NCI-H82 (cell line): ENCODE data around the gene NELFB.
"Not testable (repeated sequence)": the region's sequence is repeated elsewhere in the genome, so short reads cannot be mapped to it uniquely, and the experiment has no call there.

Source experiments
- DNase-seq: peaks from one replicate; lab custom pipeline; 2025; lab: John Stamatoyannopoulos, UW

The NELFB gene

DNA sequence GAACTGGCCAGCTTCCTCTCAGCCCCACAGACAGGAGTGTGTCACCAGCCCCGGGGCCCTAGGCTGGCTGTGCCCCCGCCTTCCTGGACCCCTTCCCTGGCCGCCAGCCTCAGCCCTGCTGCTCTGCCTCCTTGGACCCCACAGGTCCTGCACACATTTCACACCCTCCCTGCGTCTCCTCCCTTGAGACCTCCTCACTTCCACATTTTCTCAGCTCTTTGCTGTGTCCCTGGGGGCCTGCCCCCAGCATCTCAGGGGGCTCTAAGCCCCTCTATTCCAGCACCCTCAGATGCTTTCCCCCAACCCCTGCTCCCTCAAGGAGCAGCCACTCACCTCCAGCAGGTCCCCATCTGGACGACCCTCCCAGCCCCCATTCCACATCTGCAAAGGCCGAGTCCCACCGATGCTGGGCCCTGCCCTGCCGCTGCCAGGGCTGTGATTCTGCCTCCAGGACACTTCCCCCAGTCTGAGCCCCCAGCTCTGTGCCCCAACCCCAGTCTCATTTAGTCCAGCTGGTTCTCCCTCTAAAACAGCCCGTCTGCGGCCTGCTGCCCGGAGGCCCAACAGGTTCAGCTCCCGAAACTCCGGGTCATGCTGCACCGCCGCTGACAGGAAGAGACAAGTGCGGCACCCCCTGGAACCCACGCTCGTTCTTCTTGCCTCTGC is 20.2 kb upstream of the NELFB start:
- DNase-seq: no peak

DNA sequence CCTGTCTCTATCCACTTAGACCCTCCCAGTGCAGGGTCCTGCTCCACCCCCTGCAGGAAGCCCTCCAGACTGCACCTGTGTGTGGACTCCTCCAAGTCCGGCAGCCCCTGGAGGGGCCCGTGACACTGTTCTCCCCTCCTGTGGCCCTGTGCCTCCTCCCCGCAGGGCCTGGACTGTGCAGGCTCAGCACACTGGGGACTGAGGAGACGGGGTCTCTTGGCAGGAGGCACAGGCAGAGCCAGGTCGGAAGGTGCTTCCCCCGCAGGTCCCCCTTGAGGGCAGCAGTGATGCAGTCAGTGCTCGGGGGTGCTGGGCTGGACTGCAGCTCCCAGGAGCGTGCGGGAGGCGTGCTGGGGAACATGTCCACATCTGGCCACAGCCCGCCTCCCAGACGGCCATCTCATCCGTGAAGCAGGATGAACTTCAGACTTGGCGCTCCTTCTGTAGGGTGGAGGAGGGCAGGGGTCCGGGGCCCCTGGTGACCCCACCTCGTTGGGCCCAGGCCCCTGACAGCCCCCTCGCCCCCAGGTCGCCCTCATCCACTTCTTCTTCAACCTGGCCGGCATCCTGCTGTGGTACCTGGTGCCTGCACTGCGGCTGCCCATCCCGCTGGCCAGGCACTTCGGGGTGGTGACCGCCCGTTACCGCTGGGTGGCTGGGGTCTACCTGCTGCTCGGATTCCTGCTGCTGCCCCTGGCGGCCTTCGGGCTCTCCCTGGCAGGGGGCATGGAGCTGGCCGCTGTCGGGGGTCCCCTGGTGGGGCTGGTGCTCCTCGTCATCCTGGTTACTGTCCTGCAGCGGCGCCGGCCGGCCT is 19.5 kb upstream of the NELFB start:
- DNase-seq: peak; percentile 34

DNA sequence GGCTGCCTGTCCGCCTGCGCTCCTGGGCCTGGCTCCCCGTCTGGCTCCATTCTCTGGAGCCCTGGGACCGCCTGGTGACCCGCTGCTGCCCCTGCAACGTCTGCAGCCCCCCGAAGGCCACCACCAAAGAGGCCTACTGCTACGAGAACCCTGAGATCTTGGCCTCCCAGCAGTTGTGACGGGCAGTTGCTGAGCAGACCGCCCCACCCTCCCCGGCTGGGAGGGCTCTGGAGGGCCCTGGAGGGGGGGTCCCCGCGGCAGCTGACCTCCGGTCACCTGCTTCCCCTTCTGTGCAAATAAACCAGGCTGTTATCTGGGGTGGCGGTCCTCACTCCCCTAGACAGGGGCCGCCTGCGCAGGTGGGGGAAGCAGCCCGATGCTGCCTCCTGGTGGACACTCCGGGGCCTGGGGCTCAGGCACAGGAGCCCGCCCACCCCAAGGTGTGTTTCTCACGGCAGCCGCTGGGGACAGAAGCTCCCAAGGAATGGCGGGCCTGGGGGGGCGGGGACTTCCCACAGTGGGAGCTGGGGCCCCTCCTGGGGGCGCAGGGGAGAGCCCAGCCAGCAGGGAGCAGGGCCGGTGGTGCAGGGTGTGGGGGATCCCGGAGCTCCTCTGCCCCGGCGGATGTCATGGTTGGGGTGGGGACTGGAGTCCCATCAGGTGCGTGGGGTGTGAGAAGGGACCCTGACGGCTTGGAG is 18.7 kb upstream of the NELFB start:
- DNase-seq: peak; percentile 95

DNA sequence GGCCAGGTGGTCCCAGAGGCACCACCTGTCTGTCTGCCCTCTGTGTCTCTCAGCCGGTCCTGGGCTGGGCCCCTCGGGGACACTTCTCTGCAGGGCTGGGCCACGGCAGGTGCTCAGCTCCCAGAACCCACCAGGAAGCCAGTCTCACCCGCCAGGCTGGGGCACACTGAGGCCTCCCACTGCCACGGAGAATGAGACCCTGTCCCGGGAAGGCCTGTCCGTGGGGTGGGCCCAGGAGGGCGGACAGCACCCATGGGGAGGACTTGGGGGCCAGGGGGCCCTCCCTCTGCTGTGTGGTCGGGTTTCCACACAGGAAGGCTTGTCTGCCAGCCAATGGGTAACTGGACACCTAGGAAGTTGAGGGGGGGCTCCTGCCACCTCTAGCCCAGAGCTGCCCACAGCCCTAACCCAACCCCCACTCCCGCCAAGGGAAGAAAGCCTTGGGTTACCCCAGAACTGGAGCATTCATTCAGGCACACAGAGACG is 18.1 kb upstream of the NELFB start:
- DNase-seq: no peak

DNA sequence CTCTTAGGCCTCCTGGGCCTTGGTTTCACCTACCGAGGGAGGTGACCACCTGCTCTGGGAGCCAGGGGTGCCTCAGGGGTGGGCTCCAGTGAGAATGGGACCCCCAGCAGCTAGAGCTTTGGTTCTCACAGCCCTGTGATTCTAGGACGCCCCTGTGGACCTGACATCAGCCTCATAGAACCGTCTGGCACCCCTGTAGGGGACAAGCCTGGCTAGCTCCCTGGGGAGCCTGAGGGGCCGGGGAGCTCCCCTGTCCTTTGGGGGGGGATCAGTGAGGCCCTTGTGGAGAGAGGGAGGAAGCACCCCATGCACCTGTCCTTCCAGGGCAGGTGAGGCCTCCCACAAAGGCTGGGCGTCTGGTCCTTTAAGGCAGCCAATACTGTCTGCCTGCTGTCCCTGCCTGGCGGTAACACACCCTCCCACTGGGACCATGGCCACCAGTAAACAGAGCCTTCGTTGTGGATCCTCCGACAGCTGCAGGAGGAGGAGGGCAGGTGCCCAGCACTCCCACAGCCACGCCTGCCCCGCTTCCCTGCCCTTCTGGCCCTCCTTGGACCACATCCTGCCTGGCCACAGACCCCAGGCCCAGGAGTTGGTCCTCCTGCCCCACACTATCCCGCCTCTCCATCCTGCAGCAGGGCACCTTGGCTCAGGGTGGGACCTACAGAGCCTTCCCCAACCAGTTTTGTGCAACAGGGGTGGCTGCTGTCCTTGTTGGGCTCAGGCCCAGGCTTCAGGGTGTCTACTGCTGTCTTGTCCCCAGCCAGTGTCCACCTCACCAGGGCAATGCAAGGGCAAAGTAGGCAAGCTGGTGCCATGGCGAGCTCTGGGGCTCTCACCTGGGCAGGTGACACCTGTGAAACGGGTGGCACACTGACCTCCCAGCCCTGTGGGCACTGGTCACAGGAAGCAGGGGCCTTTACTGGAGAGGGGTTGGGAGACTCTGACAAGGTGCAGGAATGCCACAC is 17.1 kb upstream of the NELFB start:
- DNase-seq: peak; percentile 48

DNA sequence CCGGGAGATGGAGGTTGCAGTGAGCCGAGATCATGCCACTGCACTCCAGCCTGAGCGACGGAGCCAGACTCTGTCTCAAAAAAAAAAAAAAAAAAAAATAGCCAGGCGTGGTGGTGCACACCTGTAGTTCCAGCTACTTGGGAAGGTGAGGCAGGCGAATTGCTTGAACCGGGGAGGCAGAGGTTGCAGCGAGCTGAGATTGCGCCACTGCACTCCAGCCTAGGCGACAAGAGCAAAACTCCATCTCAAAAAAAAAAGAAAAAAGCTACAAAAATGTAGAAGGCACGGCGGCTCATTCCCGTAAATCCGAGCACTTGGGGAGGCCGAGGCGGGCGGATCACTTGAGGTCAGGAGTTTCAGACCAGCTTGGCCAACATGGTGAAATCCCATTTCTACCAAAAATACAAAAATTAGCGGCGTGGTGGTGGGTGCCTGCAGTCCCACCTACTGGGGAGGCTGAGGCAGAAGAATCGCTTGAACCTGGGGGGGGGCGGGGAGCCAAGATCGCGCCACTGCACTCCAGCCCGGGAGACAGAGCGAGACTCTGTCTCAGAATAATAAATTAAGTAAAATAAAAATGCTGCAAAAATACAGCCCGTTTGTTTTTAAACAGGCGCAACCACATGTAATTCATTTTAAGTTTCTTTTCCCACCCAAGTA is 15.5 kb upstream of the NELFB start:
- DNase-seq: not testable (repeated sequence)

DNA sequence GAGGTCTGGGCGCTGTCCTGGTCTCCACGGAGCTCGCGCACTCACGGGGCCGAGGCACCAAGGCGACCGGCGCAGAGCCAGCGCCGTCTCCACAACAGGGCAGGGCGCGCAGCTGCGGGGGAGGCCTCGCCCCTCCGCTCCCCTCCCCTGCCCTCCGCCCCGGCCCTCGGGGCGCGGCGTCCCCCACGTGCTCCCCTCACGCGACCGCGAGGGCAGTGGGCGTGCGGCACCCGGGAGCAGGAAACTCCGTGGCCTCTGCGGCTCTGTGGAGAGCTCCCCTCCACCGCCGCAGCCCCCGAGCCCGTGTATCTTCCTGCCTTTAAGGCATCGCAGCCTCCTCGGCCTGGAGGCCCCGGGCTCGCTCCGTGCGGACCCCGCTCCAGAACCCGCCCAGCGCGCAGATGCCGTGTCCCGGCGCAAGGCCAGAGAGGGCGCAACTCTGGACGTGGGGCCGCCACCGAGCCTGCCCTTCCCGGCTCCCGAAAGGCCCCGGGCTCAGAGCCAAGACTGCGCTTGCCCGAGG is 14.7 kb upstream of the NELFB start:
- DNase-seq: peak; percentile 71

DNA sequence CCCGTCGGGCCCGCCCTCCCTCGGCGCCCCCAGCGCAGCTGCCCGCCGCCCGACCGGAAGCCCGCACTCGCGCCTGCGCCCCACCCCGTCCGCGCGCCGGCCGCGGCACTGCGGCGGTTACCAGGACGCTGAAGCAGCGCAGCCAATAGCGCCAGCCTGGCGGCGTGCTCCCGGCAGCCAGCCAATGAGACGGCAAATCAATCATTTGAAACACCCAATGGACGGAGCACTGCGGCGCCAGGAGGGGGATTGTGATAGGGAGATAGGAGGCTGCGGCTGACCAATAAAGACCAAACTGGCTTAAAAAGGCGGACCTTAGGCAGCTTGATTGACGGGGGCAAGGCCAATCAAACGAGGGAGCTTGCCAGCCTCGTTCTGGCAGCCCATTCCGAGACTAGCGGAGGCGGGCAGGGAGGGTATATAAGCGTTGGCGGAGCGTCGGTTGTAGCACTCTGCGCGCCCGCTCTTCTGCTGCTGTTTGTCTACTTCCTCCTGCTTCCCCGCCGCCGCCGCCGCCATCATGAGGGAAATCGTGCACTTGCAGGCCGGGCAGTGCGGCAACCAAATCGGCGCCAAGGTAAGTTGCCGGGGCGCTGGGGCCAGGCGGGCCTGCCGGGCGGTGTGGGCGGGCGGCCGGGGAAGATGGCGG is 14.2 kb upstream of the NELFB start, which contains the start of gene TUBB4B:
TUBB4B (plus strand) TSS at position 447 of the 649 bp plus-strand sequence; CDS start at position 521, 74 bp downstream.
- peak; percentile 100 for DNase-seq

DNA sequence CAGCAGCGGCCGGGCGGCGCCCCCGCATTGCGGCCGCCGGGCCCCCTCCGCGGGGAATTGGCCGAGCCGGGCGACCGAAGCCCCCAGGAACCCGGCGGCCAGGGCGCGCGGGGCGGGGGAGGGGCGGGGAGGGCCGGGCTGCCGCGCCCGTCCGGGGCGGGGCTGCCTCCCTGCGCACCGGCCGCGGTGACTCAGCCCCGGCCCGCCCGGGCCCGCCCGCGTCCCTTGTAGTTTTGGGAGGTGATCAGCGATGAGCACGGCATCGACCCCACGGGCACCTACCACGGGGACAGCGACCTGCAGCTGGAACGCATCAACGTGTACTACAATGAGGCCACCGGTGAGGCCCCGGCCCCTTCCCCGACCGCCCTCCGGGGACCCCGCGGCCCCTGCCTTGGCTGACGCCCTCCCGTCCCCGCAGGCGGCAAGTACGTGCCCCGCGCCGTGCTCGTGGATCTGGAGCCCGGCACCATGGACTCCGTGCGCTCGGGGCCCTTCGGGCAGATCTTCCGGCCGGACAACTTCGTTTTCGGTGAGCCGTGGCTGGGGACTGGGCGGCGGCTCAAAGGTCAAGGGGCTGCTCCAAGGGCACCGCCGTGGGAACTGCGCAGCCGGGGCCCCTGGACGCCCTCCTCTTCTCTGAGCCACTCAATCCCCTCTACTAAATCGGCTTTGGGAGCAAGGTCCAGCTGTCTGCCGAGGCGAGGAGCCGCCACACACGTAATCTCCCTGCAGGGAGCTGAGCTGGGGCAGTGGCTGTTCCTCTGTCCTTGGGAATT is 13.4 kb upstream of the NELFB start:
- DNase-seq: peak; percentile 94

DNA sequence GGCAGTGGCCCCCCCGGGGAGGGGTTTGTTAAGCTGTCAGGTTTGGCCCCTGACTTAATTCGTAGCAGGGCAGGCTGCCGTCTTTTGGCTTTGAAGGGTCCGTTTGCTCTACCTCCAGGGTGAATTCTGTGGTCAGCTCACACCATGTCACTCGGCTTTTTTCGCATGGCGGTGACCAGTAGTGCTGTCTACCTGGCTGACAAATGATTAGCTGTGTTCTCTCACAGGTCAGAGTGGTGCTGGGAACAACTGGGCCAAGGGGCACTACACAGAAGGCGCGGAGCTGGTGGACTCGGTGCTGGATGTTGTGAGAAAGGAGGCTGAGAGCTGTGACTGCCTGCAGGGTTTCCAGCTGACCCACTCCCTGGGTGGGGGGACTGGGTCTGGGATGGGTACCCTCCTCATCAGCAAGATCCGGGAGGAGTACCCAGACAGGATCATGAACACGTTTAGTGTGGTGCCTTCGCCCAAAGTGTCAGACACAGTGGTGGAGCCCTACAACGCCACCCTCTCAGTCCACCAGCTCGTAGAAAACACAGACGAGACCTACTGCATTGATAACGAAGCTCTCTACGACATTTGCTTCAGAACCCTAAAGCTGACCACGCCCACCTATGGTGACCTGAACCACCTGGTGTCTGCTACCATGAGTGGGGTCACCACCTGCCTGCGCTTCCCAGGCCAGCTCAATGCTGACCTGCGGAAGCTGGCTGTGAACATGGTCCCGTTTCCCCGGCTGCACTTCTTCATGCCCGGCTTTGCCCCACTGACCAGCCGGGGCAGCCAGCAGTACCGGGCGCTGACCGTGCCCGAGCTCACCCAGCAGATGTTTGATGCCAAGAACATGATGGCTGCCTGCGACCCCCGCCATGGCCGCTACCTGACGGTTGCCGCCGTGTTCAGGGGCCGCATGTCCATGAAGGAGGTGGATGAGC is 12.6 kb upstream of the NELFB start:
- no peak for DNase-seq

DNA sequence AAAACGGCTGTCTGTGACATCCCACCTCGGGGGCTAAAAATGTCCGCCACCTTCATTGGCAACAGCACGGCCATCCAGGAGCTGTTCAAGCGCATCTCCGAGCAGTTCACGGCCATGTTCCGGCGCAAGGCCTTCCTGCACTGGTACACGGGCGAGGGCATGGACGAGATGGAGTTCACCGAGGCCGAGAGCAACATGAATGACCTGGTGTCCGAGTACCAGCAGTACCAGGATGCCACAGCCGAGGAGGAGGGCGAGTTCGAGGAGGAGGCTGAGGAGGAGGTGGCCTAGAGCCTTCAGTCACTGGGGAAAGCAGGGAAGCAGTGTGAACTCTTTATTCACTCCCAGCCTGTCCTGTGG is 11.9 kb upstream of the NELFB start:
- DNase-seq: not testable (repeated sequence)

DNA sequence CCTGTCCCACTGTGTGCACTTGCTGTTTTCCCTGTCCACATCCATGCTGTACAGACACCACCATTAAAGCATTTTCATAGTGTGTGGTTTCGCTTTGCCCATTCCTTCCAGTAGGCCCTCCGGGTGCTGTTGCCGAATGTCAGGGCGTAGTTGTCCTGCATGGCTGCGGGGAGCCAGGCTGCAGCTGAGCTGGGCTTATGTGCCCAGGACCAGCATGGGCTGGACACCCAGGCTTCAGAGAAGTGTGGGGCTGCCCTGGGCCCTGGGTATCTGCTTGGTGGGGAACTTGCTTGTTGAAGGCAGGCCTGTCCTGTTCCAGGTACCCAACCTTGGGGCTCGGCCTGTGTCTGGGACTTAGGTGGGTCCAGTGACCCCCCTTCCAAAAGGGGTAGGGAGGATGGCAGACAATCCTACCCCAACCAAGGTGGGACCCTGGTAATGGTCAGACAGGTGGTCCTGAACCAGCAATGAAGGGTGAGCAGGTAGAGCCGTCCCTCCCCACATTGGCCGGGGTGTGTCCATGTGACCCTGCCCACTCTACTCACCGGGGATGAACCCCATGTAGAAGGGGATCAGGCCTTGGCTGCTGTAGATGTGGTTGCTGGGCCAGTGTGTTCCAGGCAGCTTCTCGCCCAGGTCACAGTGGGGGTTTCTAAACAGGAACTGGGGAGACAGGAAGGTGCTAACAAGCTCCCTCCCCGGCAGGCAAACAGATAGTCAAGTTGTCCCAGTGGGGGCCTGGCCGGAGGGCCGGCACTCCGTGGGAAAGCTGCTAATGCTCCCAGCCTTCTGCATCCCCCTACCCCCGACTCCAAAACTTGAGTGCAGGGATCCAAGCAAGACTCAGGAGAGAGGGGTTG is 11.3 kb upstream of the NELFB start:
- DNase-seq: peak; percentile 63

DNA sequence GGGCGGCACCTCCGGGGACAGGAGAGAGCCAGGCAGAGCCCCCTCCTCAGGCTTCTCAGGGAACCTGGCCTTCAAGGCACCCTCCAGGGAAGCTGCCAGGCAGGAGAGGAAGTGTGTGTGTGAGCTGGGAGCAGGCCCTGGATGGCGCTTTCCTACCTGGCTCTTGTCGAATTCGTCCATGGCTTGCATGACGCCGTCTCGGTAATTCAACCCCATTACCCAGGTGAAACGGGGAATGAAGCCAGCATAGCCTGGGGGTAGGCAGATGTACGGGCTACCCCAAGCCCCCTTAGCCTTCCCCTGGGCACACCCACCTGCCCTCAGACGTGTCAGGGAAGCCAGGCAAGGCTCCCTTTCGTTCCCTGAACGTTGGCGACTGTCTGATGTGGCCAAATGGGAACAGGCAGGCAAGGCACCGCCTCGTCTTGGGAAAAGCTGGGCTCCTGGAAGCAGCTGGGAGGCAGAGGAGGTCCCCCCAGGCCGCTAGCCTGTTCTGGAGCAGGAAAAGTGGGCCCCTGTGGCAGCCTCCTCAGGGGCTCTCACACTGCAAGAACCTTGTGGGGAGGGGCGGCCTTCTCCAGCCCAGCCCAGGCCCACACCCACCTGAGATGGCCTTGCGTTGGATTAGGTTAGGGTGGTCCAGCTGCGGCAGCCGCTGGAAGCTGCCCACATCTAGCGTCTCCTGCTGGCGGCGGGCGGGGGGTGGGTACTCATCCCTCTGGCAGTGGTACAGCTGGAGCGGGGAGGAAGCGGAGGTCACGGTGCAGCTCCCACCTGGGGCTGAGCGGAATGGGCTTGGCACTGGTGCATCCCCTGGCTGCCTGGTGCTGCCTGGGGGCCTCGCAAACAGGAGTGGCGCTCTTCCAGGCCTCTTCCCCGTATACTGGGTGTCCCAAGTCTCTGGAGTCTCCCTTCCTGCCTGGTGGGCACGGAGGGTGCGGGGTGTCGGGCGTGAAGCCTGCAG is 10.4 kb upstream of the NELFB start:
- DNase-seq: peak; percentile 63

DNA sequence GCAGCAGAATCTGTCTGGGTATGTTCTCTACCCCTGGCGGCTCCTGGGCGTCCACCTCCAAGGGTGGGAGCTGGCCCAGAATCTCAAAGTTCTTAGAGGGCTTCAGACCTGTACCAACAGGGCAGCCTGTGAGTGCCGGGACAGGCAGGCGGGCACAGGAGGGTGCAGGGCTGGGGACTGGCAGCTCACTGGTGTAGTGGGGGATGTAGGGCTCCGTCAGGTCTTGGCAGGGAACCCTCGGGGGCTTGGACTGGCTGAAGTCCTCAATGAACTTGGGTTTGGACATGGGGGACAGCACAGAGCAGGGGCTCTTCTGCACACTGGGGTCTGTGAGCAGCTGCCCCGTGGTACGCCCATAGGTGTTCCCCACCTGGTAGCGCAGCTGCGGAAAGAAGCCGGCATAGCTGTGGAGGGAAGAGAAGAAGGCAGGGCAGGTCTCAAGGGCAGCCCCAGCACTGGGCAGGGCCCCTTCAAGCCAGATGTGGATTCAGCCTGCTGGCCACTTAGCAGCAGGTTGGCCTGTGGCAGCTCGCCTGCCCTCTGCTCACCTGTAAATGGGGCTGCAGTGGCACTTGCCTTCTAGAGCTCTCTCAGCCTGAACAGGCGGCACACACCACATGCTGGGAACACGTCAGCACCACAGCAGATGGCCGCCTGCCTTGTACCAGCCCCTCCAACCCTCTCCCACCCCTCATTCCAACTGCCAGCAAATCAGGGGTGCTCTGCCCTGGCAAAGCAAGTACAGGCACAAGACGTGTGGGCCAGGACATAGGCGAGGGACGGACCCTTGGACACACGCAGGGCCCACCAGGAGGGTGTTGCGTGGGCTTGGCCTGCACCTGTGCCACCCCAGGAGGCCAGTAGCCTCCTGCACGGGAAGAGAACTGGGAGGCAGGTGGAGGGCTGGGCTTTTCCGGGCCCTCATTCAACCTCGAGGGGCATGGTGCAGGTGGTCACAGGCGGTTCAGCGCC is 9.4 kb upstream of the NELFB start:
- DNase-seq: no peak
